Right ventricle myocardium inferior (tissue), 1 donor: Measurements from ENCODE around the gene ARVCF. TPM values are rescaled to one million over a fixed set of nuclear protein-coding genes. Genes with fewer than 3 reads are reported as not detected.
"Not testable (repeated sequence)": the region's sequence is repeated elsewhere in the genome, so short reads cannot be mapped to it uniquely, and the experiment has no call there.

Source experiments
- ATAC-seq: fragments of 200-7000 bp; cut with Tn5 transposase; one replicate; pipeline ENCODE4 v1.9.1; 2020; ENCODE audit warnings: mild to moderate bottlenecking, moderate library complexity
- DNase-seq: peaks from one replicate; pipeline ENCODE4 v3.0.0; 2021; ENCODE audit errors: missing footprints
- intact Hi-C: fragments of 100-400 bp; cut with DNase I; formaldehyde crosslinking; loops from one replicate; pipeline ENCODE4 v1.11.0; 2022
- total RNA-seq: library from RNA; stranded (reverse); fragmentation: NEBNext Ultra II Directional; extraction: Animal tissue kit (Norgen Biotek cat#: 25700); gene quantifications from one replicate; pipeline ENCODE4 v1.2.1, GENCODE V29; 2021
- donor health status: DM: no; HTN: yes; CAD: no; lungs with severe emphysema.

Gene ARVCF
- total RNA-seq, 1 donor from 2014 or later = 30.5 TPM

DNA sequence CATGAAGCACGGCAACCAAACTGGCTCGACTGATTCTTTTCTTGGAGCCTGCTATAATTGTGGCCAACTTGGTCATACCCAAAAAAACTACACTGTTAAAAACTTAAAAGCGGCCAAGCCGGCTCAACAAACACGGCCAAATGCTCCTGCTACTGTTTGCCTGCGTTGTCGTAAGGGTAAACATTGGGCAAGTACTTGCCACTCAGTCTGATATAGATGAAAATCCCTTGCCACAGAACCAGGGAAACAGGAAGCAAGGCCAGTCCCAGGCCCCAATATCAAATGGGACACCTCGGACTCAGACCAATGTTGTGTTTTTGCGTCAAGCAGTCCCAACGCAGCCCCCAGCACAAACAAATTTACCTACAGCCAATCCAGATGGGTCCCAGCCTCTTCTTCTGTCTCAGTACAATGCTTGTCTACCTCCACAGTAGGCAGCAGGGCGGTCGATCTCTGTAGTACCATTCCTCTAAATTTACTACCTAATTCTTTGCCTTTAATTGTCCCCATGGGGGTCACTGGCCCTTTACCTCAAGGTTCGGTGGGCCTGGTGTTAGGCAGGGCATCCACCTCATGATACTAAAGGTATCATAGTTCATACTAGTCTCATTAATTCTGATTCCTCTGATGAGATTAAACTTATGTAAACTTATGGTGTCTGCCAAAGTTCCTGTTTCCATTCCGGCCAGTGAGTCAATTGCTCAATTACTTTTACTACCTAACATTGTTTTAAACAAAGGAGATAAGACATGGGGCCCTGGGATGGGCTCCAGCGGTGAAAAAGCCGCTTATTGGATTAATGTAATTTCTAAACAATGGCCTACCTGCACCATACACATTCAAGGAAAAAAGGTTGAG lies 78.8 kb downstream of the ARVCF start:
- DNase-seq (no peak), ATAC-seq (no peak)
- intact Hi-C loops = no loop called here

GRCh38 chr22:19936513-19936912 lies 80.1 kb downstream of the ARVCF start:
- DNase-seq (no peak), ATAC-seq (no peak)
- intact Hi-C loops = no loop called here

DNA sequence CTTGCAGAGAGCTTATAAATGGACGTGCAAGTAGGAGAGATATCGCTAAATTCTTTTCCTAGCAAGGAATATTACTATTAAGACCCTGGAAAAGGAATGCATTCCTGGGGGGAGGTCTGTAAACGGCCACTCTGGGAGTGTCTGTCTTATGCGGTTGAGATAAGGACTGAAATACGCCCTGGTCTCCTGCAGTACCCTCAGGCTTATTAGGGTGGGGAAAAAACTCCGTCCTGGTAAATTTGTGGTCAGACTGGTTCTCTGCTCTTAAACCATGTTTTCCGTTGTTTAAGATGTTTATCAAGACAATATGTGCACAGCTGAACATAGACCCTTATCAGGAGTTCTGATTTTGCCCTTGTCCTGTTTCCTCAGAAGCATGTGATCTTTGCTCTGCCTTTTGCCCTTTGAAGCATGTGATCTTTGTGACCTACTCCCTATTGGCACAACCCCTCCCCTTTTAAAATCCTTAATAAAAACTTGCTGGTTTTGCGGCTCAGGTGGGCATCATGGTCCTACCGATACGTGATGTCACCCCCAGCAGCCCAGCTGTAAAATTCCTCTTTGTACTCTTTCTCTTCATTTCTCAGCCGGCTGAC lies 81.4 kb downstream of the ARVCF start:
- DNase-seq, intact Hi-C loops, ATAC-seq: not testable (repeated sequence)

GRCh38 chr22:19933341-19934241 lies 83.0 kb downstream of the ARVCF start:
- intact Hi-C loops = no loop called here
- DNase-seq (no peak), ATAC-seq (no peak)

- DNase-seq (no peak), ATAC-seq (peak; percentile 76)
- intact Hi-C loops = no loop called here
Measured at GRCh38 chr22:19932367-19933206, 84.0 kb downstream of the ARVCF start.

DNA sequence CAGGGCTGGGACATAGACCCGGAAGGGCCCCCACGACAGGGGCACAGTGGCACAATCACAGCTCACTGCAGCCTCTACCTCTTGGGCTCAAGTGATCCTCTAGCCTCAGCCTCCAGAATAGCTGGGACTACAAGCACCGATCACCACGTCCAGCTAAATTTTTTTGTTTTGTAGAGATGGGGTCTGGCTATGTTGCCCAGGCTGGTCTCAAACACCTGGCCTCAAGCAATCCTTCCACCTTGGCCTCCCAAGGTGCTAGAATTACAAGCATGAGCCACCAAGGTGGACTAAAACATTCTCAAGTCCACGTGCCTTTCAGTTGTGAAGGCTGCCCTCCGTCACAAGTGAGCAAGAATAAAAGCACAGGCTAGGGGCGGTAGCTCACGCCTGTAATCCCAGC lies 85.1 kb downstream of the ARVCF start:
- ATAC-seq (no peak), DNase-seq (no peak)
- intact Hi-C loops = no loop called here

DNA sequence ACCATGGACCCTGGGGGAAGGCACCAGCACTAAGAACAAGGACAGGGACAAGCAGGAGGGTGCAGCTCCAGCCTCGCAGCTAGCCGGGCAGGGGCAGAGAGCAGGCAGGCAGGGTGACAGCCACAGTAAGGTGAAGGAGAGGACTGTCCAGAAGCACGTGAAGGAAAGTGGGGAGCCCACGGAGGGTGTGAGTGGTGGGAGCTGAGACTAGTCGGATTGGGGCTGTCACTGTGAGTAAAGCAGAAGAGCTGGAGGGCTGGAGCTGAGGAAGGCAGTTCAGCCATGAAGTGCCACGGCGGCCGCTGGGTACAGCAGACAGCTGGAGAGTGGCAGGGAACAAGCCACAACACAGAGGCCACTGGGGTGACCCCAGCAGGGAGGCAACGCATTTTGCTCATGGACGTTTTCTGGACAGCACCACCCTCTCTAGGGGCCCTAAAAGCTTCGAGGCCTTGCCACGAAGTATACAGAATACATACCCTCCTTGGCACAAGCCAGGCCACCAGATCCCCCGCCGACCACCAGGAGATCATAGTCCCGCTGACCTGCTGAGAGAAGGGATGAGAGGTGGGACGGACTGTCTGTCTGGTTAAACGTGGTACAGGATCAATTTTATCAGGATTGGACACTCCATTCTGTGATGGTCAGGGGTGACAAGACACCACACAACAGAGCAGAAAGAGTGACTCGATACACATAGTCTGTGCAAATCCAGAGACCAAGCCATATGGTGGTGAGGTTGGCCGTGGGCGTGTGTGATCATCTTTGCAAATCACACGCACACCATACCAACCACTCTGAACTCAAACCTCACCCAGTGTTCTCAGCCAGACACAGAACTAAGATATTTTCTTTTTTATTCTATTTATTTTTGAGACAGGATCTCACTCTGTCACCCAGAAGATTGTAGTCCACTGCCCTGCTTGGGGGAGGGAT lies 85.8 kb downstream of the ARVCF start:
- DNase-seq (no peak), ATAC-seq (no peak)

GRCh38 chr22:19929586-19930550 lies 86.8 kb downstream of the ARVCF start:
- ATAC-seq (no peak), DNase-seq (no peak)
- intact Hi-C loops = no loop called here

More for the DNA sequence above, 85.8 kb downstream of the ARVCF start:
- intact Hi-C loops = no loop called here

GRCh38 chr22:19928207-19928606 lies 88.4 kb downstream of the ARVCF start:
- ATAC-seq (no peak), DNase-seq (no peak)
- intact Hi-C loops = no loop called here

DNA sequence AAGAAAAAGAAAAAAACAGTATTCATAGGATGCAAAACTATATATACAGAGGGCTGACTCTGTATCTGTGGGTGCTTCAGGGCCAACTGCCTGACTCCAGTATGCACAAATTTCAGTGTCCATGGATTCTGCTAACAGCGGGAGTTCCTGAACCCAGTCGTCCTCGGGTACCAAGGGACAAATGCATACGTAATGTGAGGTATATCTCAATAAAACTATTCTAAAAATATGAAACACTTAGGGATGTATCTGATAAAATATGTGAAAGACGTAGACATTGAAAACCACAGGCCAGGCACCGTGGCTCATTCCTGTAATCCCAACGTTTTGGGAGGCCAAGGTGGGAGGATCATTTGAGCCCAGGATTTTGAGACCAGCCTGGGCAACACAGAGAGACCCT lies 88.9 kb downstream of the ARVCF start:
- no peak for DNase-seq
- intact Hi-C loops = no loop called here

DNA sequence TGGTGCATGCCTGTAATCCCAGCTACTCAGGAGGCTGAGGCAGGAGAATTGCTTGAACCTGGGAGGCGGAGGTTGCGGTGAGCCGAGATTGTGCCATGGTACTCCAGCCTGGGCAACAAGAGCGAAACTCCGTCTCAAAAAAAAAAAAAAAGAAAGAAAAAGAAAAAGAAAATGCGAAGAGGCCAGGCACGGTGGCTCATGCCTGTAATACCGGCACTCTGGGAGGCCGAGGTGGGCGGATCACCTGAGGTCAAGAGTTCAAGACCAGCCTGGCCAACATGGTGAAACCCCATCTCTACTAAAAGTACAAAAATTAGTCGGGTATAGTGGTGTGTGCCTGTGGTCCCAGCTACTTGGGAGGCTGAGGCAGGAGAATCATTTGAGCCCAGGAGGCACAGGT lies 90.6 kb downstream of the ARVCF start:
- DNase-seq, ATAC-seq, intact Hi-C loops: not testable (repeated sequence)

More for the DNA sequence above, 88.9 kb downstream of the ARVCF start:
- no peak for ATAC-seq

GRCh38 chr22:19923914-19924513 lies 92.6 kb downstream of the ARVCF start:
- no peak for DNase-seq
- no peak for ATAC-seq
- intact Hi-C loops = no loop called here

- no peak for DNase-seq
- intact Hi-C loops = no loop called here
Measured at GRCh38 chr22:19921544-19922081, 95.0 kb downstream of the ARVCF start.

More at GRCh38 chr22:19921544-19922081, 95.0 kb downstream of the ARVCF start:
- ATAC-seq = no peak
